Measurements from ENCODE around the gene GALNT5.
A peak's percentile ranks its signal among the peaks of the same experiment; 100 is the strongest.
"Not testable (repeated sequence)": the region's sequence is repeated elsewhere in the genome, so short reads cannot be mapped to it uniquely, and the experiment has no call there.

Gene GALNT5

GRCh38 chr2:157246765-157247407 lies 10.6 kb upstream of the GALNT5 start:
- no peak for DNase-seq (ENCODE audit: low spot score)

DNA sequence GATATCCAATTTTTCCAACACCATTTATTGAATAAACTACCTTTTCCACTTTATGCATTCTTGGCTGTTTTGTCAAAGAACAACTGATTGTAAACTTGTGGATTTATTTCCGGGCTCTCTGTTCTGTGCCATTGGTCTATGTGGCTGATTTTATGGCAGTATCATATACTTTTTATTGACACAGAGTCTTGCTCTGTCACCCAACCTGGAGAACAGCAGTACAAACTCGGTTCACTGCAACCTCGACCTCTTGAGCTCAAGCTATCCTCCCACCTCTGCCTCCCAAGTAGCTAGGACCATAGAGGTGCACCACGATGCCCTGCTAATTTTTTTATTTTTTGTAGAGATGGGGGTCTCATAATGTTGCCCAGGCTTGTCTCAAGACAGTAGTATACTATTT lies 6.7 kb upstream of the GALNT5 start:
- no peak for DNase-seq (ENCODE audit: low spot score)

DNA sequence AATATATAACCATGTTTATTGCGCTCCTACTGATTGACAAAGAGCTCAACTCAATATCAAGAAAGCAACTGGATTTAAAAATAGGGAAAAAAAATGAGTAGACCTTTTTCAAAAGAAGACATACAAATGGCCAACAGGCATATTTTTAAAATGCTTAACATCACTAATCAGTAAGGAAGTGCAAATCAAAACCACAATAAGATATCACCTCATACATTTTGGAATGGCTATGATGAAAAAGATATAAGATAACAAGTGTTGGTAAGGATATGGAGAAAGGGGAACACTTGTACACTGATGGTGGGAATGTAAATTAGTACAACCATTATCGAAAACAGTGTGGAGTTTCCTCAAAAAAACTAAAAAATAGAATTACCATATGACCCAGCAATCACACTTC lies 5.6 kb upstream of the GALNT5 start:
- no peak for DNase-seq (ENCODE audit: low spot score)

- no peak for DNase-seq (ENCODE audit: low spot score)
Measured at GRCh38 chr2:157252529-157252928, 5.0 kb upstream of the GALNT5 start.

DNA sequence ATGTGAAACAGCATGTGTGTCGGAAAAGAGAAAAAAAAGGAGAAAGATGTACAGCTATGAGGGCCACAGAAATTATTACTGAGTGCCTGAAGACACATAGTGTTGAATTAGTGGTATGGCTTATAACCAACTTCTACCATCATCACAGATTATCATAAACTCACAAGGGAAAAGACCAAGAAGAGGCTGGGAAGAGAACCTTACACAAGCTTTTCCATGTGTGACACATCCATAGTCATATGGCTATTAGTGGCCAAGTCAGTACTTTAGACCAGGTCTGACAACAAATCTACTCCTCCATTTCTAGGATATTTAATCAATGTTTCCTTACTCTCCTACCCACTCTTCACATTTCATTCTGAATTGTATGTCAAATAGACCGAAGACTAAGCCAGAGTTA lies 3.5 kb upstream of the GALNT5 start:
- DNase-seq (ENCODE audit: low spot score): no peak

DNA sequence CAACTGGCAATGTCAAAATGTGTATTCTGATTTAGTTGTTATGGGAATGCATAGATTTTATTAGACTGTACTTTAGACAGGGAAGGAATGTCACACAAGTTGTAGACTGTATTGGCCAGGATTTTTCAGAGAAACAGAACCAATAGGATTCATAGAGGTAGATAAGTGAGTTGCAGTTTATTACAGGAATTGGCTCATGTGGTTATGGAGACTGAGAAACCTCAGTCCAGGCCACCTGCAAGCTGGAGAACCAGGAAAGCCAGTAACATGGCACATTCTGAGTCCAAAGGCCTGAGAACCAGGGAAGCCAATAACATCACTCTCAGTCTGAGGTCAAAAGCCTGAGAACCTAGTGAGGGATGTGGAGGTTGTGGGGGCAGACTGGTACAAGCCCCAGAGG lies 1.8 kb upstream of the GALNT5 start:
- DNase-seq (ENCODE audit: low spot score): no peak

DNA sequence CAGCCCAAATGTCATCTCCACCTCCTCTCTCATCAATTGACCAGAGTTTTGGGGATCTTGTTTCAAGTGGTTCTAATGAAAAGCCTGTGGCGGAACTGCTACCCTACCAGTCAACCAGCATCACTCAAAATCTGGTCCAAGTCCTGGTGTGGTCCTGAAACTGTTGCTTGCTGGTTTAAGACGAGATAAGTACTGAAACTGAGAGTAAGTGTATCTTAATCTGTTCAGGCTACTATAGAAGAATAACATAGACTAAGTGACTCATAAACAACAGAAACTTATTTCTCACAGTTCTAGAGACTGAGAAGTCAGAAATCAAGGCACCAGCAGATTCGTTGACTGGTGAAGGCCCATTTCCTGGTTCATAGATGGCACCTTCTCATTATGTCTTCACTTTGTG lies 879 bp upstream of the GALNT5 start:
- no peak for DNase-seq (ENCODE audit: low spot score)

DNA sequence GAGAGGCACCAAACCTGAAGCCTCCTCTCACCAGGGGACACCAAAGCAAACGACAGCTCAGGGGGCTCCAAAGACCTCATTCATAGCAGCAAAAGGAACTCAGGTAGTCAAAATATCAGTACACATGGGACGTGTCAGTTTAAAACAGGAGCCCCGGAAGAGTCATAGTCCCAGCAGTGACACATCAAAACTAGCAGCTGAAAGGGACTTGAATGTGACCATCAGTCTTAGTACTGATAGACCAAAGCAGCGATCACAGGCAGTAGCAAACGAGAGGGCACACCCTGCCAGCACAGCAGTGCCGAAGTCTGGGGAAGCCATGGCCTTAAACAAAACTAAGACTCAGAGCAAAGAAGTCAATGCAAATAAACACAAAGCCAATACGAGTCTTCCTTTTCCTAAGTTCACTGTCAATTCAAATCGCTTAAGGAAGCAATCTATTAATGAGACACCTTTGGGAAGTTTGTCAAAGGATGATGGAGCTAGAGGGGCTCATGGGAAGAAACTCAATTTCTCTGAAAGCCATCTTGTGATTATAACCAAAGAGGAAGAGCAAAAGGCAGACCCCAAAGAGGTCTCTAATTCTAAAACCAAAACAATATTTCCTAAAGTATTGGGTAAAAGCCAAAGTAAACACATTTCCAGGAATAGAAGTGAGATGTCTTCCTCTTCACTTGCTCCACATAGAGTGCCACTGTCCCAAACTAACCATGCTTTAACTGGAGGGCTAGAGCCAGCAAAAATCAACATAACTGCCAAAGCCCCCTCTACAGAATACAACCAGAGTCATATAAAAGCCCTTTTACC lies 1.2 kb downstream of the GALNT5 start:
- no peak for DNase-seq (ENCODE audit: low spot score)

DNA sequence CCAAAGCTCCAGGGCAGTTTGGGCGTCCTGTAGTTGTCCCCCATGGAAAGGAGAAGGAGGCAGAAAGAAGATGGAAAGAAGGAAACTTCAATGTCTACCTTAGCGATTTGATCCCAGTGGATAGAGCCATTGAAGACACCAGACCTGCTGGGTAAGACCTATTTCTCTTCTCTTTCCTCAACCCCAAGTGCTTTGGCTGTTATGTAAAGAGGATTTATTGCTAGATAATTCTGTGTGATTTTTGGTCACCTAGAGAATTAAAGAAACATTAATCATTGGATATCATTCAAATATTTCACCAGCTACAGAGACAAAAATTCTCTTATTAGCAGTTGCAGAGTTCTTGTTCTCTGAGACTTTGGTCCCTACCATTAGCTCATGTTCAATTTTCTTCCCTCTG lies 1.9 kb downstream of the GALNT5 start:
- DNase-seq (ENCODE audit: low spot score): no peak

- no peak for DNase-seq (ENCODE audit: low spot score)
Measured at GRCh38 chr2:157259960-157260359, 2.5 kb downstream of the GALNT5 start.

DNA sequence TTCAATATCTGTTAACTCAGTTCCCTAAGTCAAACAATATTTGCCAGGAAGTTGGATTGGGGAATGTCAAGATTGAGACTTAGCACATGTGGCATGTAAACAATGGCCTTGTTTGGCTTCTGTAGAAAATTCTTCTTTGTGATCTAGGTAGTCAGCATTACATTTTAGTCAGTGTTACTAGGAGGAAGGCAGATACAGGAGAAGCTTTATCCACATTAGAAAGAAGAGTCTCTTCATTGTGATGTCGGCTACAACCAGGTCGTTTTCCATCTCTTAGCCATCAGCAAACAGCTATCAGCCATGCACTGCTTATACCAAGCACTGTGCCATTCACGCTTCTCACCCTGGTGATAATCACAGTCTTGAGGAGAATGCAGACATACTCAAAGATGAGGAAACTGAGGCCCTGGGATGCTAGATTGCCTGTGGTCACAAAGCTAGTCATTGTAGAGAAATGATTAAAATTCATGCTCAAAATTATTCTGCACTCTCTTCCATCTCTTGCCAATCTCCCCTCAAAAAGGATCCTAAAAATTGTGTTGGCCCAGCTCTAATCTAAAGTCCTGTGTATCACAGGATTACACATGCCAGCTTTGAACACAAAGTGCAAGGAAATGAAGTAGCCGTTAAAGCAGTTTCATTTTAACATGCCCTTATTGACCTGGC lies 3.2 kb downstream of the GALNT5 start:
- no peak for DNase-seq (ENCODE audit: low spot score)

GRCh38 chr2:157261199-157261782 lies 3.8 kb downstream of the GALNT5 start:
- peak; percentile 26 for DNase-seq (ENCODE audit: low spot score)

GRCh38 chr2:157262248-157262647 lies 4.7 kb downstream of the GALNT5 start:
- DNase-seq (ENCODE audit: low spot score): no peak

DNA sequence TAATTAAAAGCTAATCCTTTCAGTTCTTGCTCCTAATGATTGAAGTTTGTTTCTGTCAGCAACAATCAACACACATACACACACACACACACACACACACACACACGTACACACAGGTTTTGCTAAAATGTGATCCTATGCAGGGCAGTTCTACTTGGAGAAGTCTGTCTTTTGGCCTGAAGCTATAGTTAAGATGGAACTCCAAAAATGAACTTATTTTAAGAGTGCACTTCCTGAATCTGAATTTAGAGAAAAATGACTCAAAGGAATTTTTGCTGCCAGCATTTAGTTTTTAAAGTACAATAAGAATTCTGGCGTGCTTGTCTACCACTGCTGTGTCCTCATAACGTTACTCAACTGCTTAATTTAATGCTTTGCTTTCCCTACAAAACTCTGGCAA lies 6.6 kb downstream of the GALNT5 start:
- DNase-seq (ENCODE audit: low spot score): no peak

DNA sequence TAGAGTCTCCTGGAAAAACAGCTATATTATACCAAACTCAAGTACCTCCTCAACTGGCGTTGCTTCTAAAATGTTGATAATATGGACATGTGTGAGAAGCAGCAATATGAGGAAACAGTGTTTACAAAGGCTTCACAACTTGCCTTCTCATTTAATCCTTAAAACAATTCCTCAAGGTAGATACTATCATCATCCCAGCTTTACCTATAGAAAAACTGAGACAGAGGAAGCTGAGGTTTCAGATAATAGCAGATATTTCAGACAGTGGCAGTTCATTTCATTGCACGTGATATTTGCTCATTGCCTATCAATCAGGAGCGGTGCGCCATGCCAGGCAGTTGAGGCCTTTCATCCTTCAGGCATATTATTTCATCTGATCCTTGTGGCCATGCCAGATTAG lies 8.3 kb downstream of the GALNT5 start:
- DNase-seq (ENCODE audit: low spot score): no peak

GRCh38 chr2:157267476-157267875 lies 10.0 kb downstream of the GALNT5 start:
- no peak for DNase-seq (ENCODE audit: low spot score)

- no peak for DNase-seq (ENCODE audit: low spot score)
Measured at GRCh38 chr2:157269060-157269459, 11.6 kb downstream of the GALNT5 start.

DNA sequence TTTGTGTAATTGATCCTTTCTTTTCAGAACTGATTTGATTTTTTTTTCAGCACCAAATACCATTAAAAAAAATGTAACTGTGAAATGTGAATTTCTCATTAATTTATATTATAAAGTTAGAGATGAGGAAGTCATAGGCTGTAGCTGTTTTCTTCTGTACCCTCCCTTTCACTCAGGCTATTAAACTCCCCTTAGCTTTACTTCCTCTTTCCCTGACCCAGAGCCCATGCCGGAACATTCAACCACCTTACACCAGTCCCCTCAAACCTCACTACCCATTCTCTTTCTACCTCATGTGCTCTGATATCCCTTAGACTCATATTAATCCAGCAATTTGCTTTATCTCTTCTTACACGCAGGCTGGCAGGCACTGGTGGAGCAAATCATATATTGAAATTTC lies 12.4 kb downstream of the GALNT5 start:
- DNase-seq (ENCODE audit: low spot score): no peak

GRCh38 chr2:157271590-157272203 lies 14.2 kb downstream of the GALNT5 start:
- DNase-seq (ENCODE audit: low spot score): no peak

- not testable (repeated sequence) for DNase-seq (ENCODE audit: low spot score)
Measured at GRCh38 chr2:157279311-157279710, 21.8 kb downstream of the GALNT5 start.

DNA sequence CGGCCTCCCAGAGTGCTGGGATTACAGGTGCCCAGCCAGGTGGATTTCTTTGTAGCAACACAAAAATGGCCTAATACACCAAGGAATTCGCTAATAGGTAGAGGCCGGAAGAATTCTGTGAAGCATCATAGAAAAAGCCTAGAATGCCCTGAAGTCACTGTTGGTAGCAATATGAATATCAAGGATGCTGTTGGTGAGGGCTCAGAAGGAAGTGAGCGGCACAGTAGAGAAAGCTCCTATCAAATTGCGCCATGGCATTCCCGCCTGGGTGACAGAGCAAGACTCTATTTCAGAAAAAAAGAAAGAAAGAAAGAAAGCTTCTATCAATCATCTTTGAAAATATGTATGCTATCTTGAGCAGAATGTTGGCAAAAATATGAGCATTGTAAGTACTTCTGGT lies 23.8 kb downstream of the GALNT5 start:
- no peak for DNase-seq (ENCODE audit: low spot score)

DNA sequence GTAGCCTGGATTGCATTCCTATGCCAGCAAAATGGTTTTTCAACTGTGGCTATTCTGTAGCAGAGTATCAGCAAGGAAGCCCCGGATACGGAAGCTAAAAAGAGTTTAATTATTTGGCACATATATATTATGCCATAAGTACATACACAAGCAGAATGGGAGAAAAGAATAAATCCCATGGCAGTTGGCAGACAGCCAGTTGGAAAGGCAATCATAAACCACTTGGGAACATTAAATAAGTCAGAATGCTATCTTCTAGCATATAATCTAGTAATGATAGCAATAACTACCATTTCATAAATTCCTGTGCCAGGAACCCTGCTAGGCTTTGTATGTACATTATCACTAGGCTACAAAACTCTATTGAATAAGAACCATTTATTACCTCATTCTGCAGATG lies 26.0 kb downstream of the GALNT5 start:
- no peak for DNase-seq (ENCODE audit: low spot score)

- DNase-seq (ENCODE audit: low spot score): no peak
Measured at GRCh38 chr2:157287160-157287559, 29.7 kb downstream of the GALNT5 start.

Data from hepatic stellate cell (primary cell).